HepG2 (cell line): Measurements from ENCODE around the gene MYO16.

Experiments used
- HOXA7 ChIP-seq: sonication (generic); formaldehyde crosslinking; IDR thresholded peaks from 2 replicates; pipeline ENCODE4 v1.8.1; 2022; ENCODE audit warnings: mild to moderate bottlenecking, missing genetic modification reagents, moderate library complexity
- JUND ChIP-seq: sonication (generic); formaldehyde crosslinking; IDR thresholded peaks from 2 replicates; pipeline ENCODE4 v1.8.0; 2022; ENCODE audit warnings: mild to moderate bottlenecking, missing genetic modification reagents
- MXD4 ChIP-seq: IDR thresholded peaks from 2 replicates; pipeline ENCODE4 v1.6.1; 2016; ENCODE audit warnings: mild to moderate bottlenecking, missing biosample characterization, missing genetic modification reagents
- NR3C1 ChIP-seq: sonication (generic); formaldehyde crosslinking; IDR thresholded peaks from 2 replicates; pipeline ENCODE4 v1.4.0; 2020; ENCODE audit warnings: missing genetic modification reagents
- TFE3 ChIP-seq: IDR thresholded peaks from 2 replicates; pipeline ENCODE4 v1.6.1; 2016
- ZBTB1 ChIP-seq: sonication (generic); formaldehyde crosslinking; IDR thresholded peaks from 2 replicates; pipeline ENCODE4 v1.4.0; 2020; ENCODE audit warnings: missing genetic modification reagents, borderline replicate concordance
- ZHX1 ChIP-seq: sonication (generic); formaldehyde crosslinking; IDR thresholded peaks from 2 replicates; pipeline ENCODE4 v1.8.1; 2022; ENCODE audit warnings: low read depth, mild to moderate bottlenecking, missing genetic modification reagents
- ZNF292 ChIP-seq: sonication (generic); formaldehyde crosslinking; IDR thresholded peaks from 2 replicates; pipeline ENCODE4 v1.8.1; 2022; ENCODE audit warnings: mild to moderate bottlenecking, low read depth, missing genetic modification reagents, borderline replicate concordance
- TF ChIP-seq, protein P1 (sequence below): sonication (generic); formaldehyde crosslinking; IDR thresholded peaks from 2 replicates; pipeline ENCODE4 v1.5.1; 2020; ENCODE audit warnings: mild to moderate bottlenecking, missing genetic modification reagents, borderline replicate concordance

DNA sequence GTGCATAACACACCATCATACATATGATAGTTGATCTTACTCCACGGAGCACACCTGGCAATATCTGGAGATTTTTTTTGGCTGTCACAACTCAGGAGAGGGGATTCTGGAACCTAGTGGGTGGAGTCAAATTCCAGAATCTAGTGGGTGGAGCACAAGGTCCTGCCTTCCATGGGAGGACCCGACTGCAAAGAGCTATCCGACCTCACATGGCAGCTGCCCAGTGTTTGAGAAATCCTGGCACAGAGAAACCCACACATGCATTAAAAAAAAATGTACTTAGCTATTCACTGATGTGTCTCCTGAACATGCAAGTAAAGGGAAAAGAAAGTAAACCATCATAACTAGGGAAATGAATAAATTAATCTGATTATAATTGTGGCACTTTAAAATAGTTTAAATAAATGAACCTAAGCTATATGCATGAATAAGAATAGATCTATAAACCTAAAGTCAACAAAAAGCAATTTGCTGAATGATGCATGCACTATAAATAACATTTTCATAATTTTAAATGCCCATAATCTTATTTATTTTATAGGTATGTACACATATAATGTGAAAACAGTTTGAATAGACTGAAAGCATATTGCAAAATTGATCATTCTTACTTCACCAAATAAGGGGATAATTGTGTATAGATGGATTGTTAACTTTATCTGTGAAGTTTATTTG, 300.3 kb downstream of the MYO16 start:
- no peak for TF ChIP-seq TFE3
- no peak for TF ChIP-seq MXD4 (CRISPR knock-in tag)
- no peak for TF ChIP-seq ZBTB1 (CRISPR knock-in tag)
- no peak for TF ChIP-seq ZNF292 (CRISPR knock-in tag)
- TF ChIP-seq HOXA7 (CRISPR knock-in tag), result no peak
- no peak for TF ChIP-seq NR3C1 (CRISPR knock-in tag)
- no peak for TF ChIP-seq ZHX1 (CRISPR knock-in tag)
- no peak for TF ChIP-seq JUND
- TF ChIP-seq, protein P1, sequence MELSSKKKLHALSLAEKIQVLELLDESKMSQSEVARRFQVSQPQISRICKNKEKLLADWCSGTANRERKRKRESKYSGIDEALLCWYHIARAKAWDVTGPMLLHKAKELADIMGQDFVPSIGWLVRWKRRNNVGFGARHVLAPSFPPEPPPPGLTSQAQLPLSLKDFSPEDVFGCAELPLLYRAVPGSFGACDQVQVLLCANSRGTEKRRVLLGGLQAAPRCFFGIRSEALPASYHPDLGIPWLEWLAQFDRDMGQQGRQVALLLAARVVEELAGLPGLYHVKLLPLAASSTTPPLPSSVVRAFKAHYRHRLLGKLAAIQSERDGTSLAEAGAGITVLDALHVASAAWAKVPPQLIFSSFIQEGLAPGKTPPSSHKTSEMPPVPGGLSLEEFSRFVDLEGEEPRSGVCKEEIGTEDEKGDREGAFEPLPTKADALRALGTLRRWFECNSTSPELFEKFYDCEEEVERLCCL (CRISPR knock-in tag), result no peak
